ENCODE data around the gene PRR15L. TPM values are rescaled to one million over a fixed set of nuclear protein-coding genes. Genes with fewer than 3 reads are reported as not detected.
"Not testable (repeated sequence)": the region's sequence is repeated elsewhere in the genome, so short reads cannot be mapped to it uniquely, and the experiment has no call there.

PRR15L gene
- total RNA-seq, 1 experiment from 2014 or later, result not detected

DNA sequence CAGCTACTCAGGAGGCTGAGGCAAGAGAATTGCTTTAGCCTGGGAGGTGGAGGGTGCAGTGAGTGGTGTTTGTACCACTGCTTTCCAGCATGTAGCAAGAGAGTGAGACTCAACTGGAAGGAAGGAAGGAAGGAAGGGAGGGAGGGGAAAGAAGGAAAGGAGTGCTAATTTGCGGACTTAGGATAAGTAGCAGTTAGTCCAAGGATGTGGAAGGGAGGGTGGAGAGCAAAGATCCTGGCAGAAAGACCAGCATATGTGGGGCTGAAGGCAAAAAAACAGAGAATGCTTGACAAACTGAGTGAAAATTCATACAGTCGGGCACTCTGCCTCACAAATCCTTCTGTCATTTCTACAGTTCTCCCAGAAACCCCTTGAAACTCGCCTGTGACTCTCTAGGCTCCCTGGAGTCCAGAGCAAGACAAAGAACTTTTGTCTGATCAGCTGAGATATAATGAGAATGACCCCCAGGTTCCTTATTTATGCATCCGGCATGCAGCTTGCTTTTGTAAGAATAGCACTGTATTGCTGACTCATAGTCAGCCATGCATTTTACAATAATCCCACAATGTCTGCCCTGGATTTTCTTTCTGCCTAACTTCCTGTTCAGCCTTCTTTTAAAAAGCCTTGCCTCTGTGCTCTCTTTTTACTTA lies 44.7 kb upstream of the PRR15L start:
- Histone ChIP-seq H2AFZ (ENCODE audit: low read length) (no peak overlapping the region), H3K9ac (ENCODE audit: extremely low read depth, insufficient read length, low read length) (no peak overlapping the region), H3K9me3 (ENCODE audit: control insufficient read depth, low read depth, low read length) (no peaks in the 10 kb centered on the region), H3K18ac (ENCODE audit: insufficient read length, low read depth, low read length) (no peak overlapping the region), H3K27me3 (ENCODE audit: insufficient read depth, low read length) (no peaks in the 10 kb centered on the region), H3K4ac (ENCODE audit: low read depth, low read length) (no peak overlapping the region), H3K14ac (ENCODE audit: insufficient read depth, low read length) (no peak overlapping the region), H3K4me2 (ENCODE audit: insufficient read depth, insufficient read length, low read length) (peak overlapping the region; percentile 35), H4K8ac (replicated peaks; ENCODE audit: insufficient read length, low read depth, low read length) (no peak overlapping the region), H2BK15ac (ENCODE audit: low read depth, low read length) (no peak overlapping the region), H4K20me1 (ENCODE audit: control insufficient read depth, insufficient read depth, insufficient read length) (no peaks in the 10 kb centered on the region), H4K5ac (ENCODE audit: insufficient read length, low read depth, low read length) (no peak overlapping the region), H2AK5ac (ENCODE audit: insufficient read length, low read length) (no peak overlapping the region), H3K56ac (ENCODE audit: insufficient read length, low read depth, low read length) (no peak overlapping the region), H2BK120ac (ENCODE audit: low read depth, low read length, poor library complexity, severe bottlenecking) (no peak overlapping the region), H2BK12ac (ENCODE audit: insufficient read length, low read depth, low read length) (no peak overlapping the region), H2BK5ac (ENCODE audit: insufficient read length, low read length) (no peak overlapping the region), H3K79me1 (ENCODE audit: insufficient read depth, low read depth, low read length, poor library complexity, severe bottlenecking) (no peaks in the 10 kb centered on the region), H2BK20ac (ENCODE audit: low read depth, low read length, poor library complexity, severe bottlenecking) (no peak overlapping the region), H3T11ph (ENCODE audit: low read length) (no peak overlapping the region), H3K23me2 (ENCODE audit: insufficient read length, low read depth, low read length, poor library complexity, severe bottlenecking) (no peaks in the 10 kb centered on the region), H3K79me2 (ENCODE audit: insufficient read depth, low read length) (no peaks in the 10 kb centered on the region), H3K4me1 (ENCODE audit: insufficient read depth, low read length) (peaks cover 20% of the 10 kb centered on the region; the same call in 1 of the 2 replicates), H4K91ac (ENCODE audit: insufficient read length, low read depth, low read length) (no peak overlapping the region), H3K27ac (ENCODE audit: insufficient read length, low read depth, low read length) (no peak overlapping the region), H3K23ac (ENCODE audit: insufficient read length, low read depth, low read length) (no peak overlapping the region)
- TF ChIP-seq, protein P1, sequence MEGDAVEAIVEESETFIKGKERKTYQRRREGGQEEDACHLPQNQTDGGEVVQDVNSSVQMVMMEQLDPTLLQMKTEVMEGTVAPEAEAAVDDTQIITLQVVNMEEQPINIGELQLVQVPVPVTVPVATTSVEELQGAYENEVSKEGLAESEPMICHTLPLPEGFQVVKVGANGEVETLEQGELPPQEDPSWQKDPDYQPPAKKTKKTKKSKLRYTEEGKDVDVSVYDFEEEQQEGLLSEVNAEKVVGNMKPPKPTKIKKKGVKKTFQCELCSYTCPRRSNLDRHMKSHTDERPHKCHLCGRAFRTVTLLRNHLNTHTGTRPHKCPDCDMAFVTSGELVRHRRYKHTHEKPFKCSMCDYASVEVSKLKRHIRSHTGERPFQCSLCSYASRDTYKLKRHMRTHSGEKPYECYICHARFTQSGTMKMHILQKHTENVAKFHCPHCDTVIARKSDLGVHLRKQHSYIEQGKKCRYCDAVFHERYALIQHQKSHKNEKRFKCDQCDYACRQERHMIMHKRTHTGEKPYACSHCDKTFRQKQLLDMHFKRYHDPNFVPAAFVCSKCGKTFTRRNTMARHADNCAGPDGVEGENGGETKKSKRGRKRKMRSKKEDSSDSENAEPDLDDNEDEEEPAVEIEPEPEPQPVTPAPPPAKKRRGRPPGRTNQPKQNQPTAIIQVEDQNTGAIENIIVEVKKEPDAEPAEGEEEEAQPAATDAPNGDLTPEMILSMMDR (conservative IDR thresholded peaks at IDR 0.05), result no peak
- peaks cover 56 to 60% of the 10 kb centered on the region in 2 experiments for H3K4me1 Mint-ChIP-seq
- no peaks in the 10 kb centered on the region; a peak in 1 of 5 replicates for H3K9me3 Mint-ChIP-seq
- no CpG with 5 or more reads among the region's 4 CpGs for WGBS (ENCODE audit: extremely low coverage, insufficient read length, low lambda C conversion rate)
- H3K36me3 Mint-ChIP-seq (ENCODE audit: insufficient read depth in 1 of 3, low read depth in 3 of 3), result no peaks in the 10 kb centered on the region
- peak overlapping the region; percentile 88 to 99 (median 97) for H3K27ac Mint-ChIP-seq
- peak overlapping the region; percentile 41 to 60; a peak in 4 of 5 replicates for H3K4me3 Mint-ChIP-seq
- DNase-seq, result no peak
- H3K27me3 Mint-ChIP-seq (ENCODE audit: low read depth), result no peaks in the 10 kb centered on the region

GRCh38 chr17:48001657-48002056 lies 44.0 kb upstream of the PRR15L start:
- WGBS (ENCODE audit: extremely low coverage, insufficient read length, low lambda C conversion rate), result no CpG with 5 or more reads among the region's 5 CpGs
- H3K4me2 ChIP-seq (ENCODE audit: insufficient read depth, insufficient read length, low read length); H3K27me3 ChIP-seq (ENCODE audit: insufficient read depth, low read length); H3K79me2 ChIP-seq (ENCODE audit: insufficient read depth, low read length); H3K9ac ChIP-seq (ENCODE audit: extremely low read depth, insufficient read length, low read length); H2AFZ ChIP-seq (ENCODE audit: low read length); DNase-seq; H3K4me3 Mint-ChIP-seq; H3K23me2 ChIP-seq (ENCODE audit: insufficient read length, low read depth, low read length, poor library complexity, severe bottlenecking); H3K27ac ChIP-seq (ENCODE audit: insufficient read length, low read depth, low read length); H3K14ac ChIP-seq (ENCODE audit: insufficient read depth, low read length); H3K4ac ChIP-seq (ENCODE audit: low read depth, low read length); H3K79me1 ChIP-seq (ENCODE audit: insufficient read depth, low read depth, low read length, poor library complexity, severe bottlenecking); H3K23ac ChIP-seq (ENCODE audit: insufficient read length, low read depth, low read length); H2BK5ac ChIP-seq (ENCODE audit: insufficient read length, low read length); H3K27me3 Mint-ChIP-seq (ENCODE audit: low read depth); H3K9me3 ChIP-seq (ENCODE audit: control insufficient read depth, low read depth, low read length); H4K8ac ChIP-seq (replicated peaks; ENCODE audit: insufficient read length, low read depth, low read length); H4K20me1 ChIP-seq (ENCODE audit: control insufficient read depth, insufficient read depth, insufficient read length); H2BK120ac ChIP-seq (ENCODE audit: low read depth, low read length, poor library complexity, severe bottlenecking); H3K56ac ChIP-seq (ENCODE audit: insufficient read length, low read depth, low read length); H4K91ac ChIP-seq (ENCODE audit: insufficient read length, low read depth, low read length); H2BK15ac ChIP-seq (ENCODE audit: low read depth, low read length); H2AK5ac ChIP-seq (ENCODE audit: insufficient read length, low read length); H2BK12ac ChIP-seq (ENCODE audit: insufficient read length, low read depth, low read length); H3K36me3 Mint-ChIP-seq (ENCODE audit: insufficient read depth in 1 of 3, low read depth in 3 of 3); H3K18ac ChIP-seq (ENCODE audit: insufficient read length, low read depth, low read length); H3T11ph ChIP-seq (ENCODE audit: low read length); H4K5ac ChIP-seq (ENCODE audit: insufficient read length, low read depth, low read length); H2BK20ac ChIP-seq (ENCODE audit: low read depth, low read length, poor library complexity, severe bottlenecking); H3K9me3 Mint-ChIP-seq: not testable (repeated sequence)
- peaks cover 20% of the 10 kb centered on the region; the same call in 1 of the 2 replicates for H3K4me1 ChIP-seq (ENCODE audit: insufficient read depth, low read length)
- Mint-ChIP-seq H3K4me1 (peaks cover 50 to 54% of the 10 kb centered on the region in 2 experiments), H3K27ac (peak overlapping the region in 1 of 3 experiments; percentile 44; a peak in 2 of 7 replicates)
